Endothelial cell of umbilical vein (primary cell): Measurements from ENCODE around the gene CPNE2. TPM values are rescaled to one million over a fixed set of nuclear protein-coding genes. Genes with fewer than 3 reads are reported as not detected.

Source experiments
- BruUV-seq: library from RNA; stranded (reverse); fragments of 400-500 nt; replicated peaks from 2 replicates; lab custom pipeline; 2021; lab: Mats Ljungman, UMichigan
- CTCF ChIA-PET: fragments of 300-600, 350-600 bp; sonication (Branson Sonifier 250); formaldehyde crosslinking; loops from one replicate; lab custom pipeline; 2021; ENCODE audit warnings: antibody characterized with exemption, inconsistent platforms; lab: Charles Lee
- POLR2A ChIA-PET: fragments of 300-600, 350-600 bp; sonication (Branson Sonifier 250); formaldehyde crosslinking; loops from one replicate; lab custom pipeline; 2021; ENCODE audit warnings: antibody characterized with exemption, inconsistent platforms; lab: Charles Lee
- DNase-seq: peaks from one replicate; pipeline ENCODE4 v3.0.0-alpha.2; 2011; ENCODE audit warnings: low read depth, low spot score
- FAIRE-seq: peaks from 2 replicates; lab custom pipeline; 2011; peaks lifted over from hg19 to GRCh38; lab: Jason Lieb, UNC
- H2AFZ ChIP-seq: 2 replicates; pipeline ENCODE4 v1.6.0; 2012; ENCODE audit warnings: low read depth, low read length, control low read depth, inconsistent platforms
- H3K27ac ChIP-seq: 2 replicates; pipeline ENCODE4 v1.5.1; 2011; ENCODE audit warnings: low read depth, mild to moderate bottlenecking, control low read depth, low read length, moderate library complexity; ENCODE audit not compliant: insufficient read depth
- H3K27me3 ChIP-seq, 2 experiments: 2 replicates each; pipeline versions ENCODE4 v1.6.0 to v1.6.1; 2011; ENCODE audit warnings: low read length in 2 of 2, mixed read lengths in 1 of 2; ENCODE audit not compliant: control insufficient read depth in 2 of 2, insufficient read depth in 2 of 2
- H3K36me3 ChIP-seq, 2 experiments: 2 replicates in 1 of 2; 3 replicates in 1 of 2; pipeline ENCODE4 v1.5.1; 2011; ENCODE audit warnings: low read length in 2 of 2, mild to moderate bottlenecking in 1 of 2, moderate library complexity in 1 of 2; ENCODE audit not compliant: control insufficient read depth in 2 of 2, insufficient read depth in 2 of 2; ENCODE audit errors: extremely low read depth in 1 of 2
- H3K4me1 ChIP-seq: 3 replicates; pipeline ENCODE4 v1.5.1; 2011; ENCODE audit warnings: mild to moderate bottlenecking, low read length; ENCODE audit not compliant: control insufficient read depth, insufficient read depth; ENCODE audit errors: extremely low read depth
- H3K4me2 ChIP-seq: 2 replicates; pipeline ENCODE4 v1.6.1; 2011; ENCODE audit warnings: low read length, control low read depth, mixed read lengths; ENCODE audit not compliant: insufficient read depth
- H3K4me3 ChIP-seq, 3 experiments: fragments of 200-600 bp in 1 of 3; sonication (generic), shearing (Covaris generic) in 1 of 3; replicated peaks in 1 of 3; 2 replicates each; pipeline ENCODE4 v1.5.1; 2011 to 2016; ENCODE audit warnings: control low read depth in 3 of 3, low read length in 3 of 3, mild to moderate bottlenecking in 2 of 3, inconsistent platforms in 1 of 3, low read depth in 1 of 3, moderate library complexity in 1 of 3; ENCODE audit not compliant: insufficient read depth in 1 of 3
- H3K79me2 ChIP-seq: 2 replicates; pipeline ENCODE4 v1.6.0; 2012; ENCODE audit warnings: low read length, inconsistent platforms; ENCODE audit not compliant: control insufficient read depth, insufficient read depth
- H3K9ac ChIP-seq: replicated peaks from 2 replicates; pipeline ENCODE3; 2011; ENCODE audit warnings: low read length, control low read depth; ENCODE audit not compliant: insufficient read depth; ENCODE audit errors: extremely low read depth
- H3K9me1 ChIP-seq: replicated peaks from 3 replicates; pipeline ENCODE4 v1.6.0; 2011; ENCODE audit warnings: mild to moderate bottlenecking, low read length; ENCODE audit not compliant: control insufficient read depth, insufficient read depth; ENCODE audit errors: extremely low read depth
- H3K9me3 ChIP-seq: replicated peaks from 2 replicates; pipeline ENCODE4 v1.5.1; 2012; ENCODE audit warnings: low read length, inconsistent platforms; ENCODE audit not compliant: control insufficient read depth, insufficient read depth
- H4K20me1 ChIP-seq: replicated peaks from 2 replicates; pipeline ENCODE3; 2011; ENCODE audit warnings: mild to moderate bottlenecking, low read length; ENCODE audit not compliant: control insufficient read depth, insufficient read depth; ENCODE audit errors: extremely low read depth
- EZH2 ChIP-seq: IDR thresholded peaks from 2 replicates; pipeline ENCODE4 v1.6.1; 2012; ENCODE audit warnings: borderline replicate concordance, low read depth, mild to moderate bottlenecking, moderate library complexity, low read length, inconsistent platforms; ENCODE audit not compliant: severe bottlenecking
- FOS ChIP-seq: IDR thresholded peaks from 2 replicates; pipeline ENCODE4 v1.6.1; 2011; ENCODE audit warnings: mild to moderate bottlenecking, low read length, moderate library complexity, borderline replicate concordance; ENCODE audit not compliant: insufficient read depth
- GATA2 ChIP-seq: IDR thresholded peaks from 2 replicates; pipeline ENCODE4 v1.7.0; 2011; ENCODE audit warnings: low read depth, mild to moderate bottlenecking, moderate library complexity, mixed read lengths, low read length; ENCODE audit not compliant: insufficient read length, insufficient read depth
- JUN ChIP-seq: IDR thresholded peaks from 2 replicates; pipeline ENCODE4 v1.6.1; 2011; ENCODE audit warnings: borderline replicate concordance, low read depth; ENCODE audit not compliant: insufficient read length, insufficient read depth
- MYC ChIP-seq: IDR thresholded peaks from one replicate; pipeline ENCODE4 v1.6.1; 2011; ENCODE audit warnings: mild to moderate bottlenecking, low read depth, low read length
- POLR2A ChIP-seq: IDR thresholded peaks from 2 replicates; pipeline ENCODE4 v1.6.1; 2012; ENCODE audit warnings: low read depth, mild to moderate bottlenecking, control low read depth, low read length
- POLR2AphosphoS5 ChIP-seq: IDR thresholded peaks from 2 replicates; pipeline ENCODE4 v1.6.1; 2012; ENCODE audit warnings: low read depth, mild to moderate bottlenecking, control low read depth, low read length, moderate library complexity; ENCODE audit not compliant: insufficient read depth
- dilution Hi-C: fragments of 300-500 bp; cut with MboI; formaldehyde crosslinking; loops from one replicate; pipeline ENCODE4 v1.15.0; 2019; ENCODE audit warnings: low sequenced_read_pairs; ENCODE audit not compliant: extremely low pct_ligation_motif_present
- intact Hi-C: fragments of 100-400 bp; cut with micrococcal nuclease; formaldehyde crosslinking; loops from one replicate; pipeline ENCODE4 v1.10.0; 2022
- polyA plus RNA-seq, 4 experiments: library from polyadenylated mRNA; depleted of rRNA in 3 of 4; stranded (reverse) in 3 of 4; unstranded in 1 of 4; fragments of >200 nt; gene quantifications; 2 replicates each; pipeline versions ENCODE4 v1.2.1 to v1.2.3, GENCODE V29; 2011 to 2012; ENCODE audit warnings: missing spikeins in 1 of 4
- total RNA-seq: library from RNA; stranded (reverse); gene quantifications from 2 replicates; pipeline ENCODE4 v1.2.3, GENCODE V29; 2021
- TF ChIP-seq, protein P1 (sequence below): IDR thresholded peaks from 2 replicates; pipeline ENCODE4 v1.6.1; 2011; ENCODE audit not compliant: insufficient read depth, insufficient read length
- TF ChIP-seq, protein P2 (sequence below), 2 donors: IDR thresholded peaks; 1 replicate in 1 of 2; 2 replicates in 1 of 2; pipeline ENCODE4 v1.5.1; 2011; ENCODE audit warnings: low read length in 2 of 2, mild to moderate bottlenecking in 2 of 2, moderate library complexity in 2 of 2, control low read depth in 1 of 2, inconsistent platforms in 1 of 2, low read depth in 1 of 2; ENCODE audit not compliant: insufficient read depth in 1 of 2; ENCODE audit errors: extremely low read depth in 1 of 2

The CPNE2 gene
- total and polyA plus RNA-seq, 2 donors (not counting 3 experiments of a cell fraction or from before 2014, with no cell fraction given) = 91.9 to 187 TPM

- DNase-seq (no peak), FAIRE-seq (no peak)
- Histone ChIP-seq H3K36me3 (peaks cover 0 to under 1% of the 10 kb centered on the region in 2 experiments), H3K9ac (no peak overlapping the region), H3K79me2 (no peaks in the 10 kb centered on the region), H3K27ac (no peak overlapping the region), H3K9me3 (no peaks in the 10 kb centered on the region), H3K4me2 (no peak overlapping the region), H3K4me1 (no peaks in the 10 kb centered on the region), H3K9me1 (no peaks in the 10 kb centered on the region), H4K20me1 (no peaks in the 10 kb centered on the region), H3K27me3 (no peaks in the 10 kb centered on the region), H2AFZ (no peak overlapping the region), H3K4me3 (no peak overlapping the region)
- ChIA-PET CTCF (interaction anchor here (0.8 to 4.0 kb wide), 5 partner anchors 11 to 42 kb away, joined by 3 to 17 read pairs (median 3); partner anchors contain the start of gene CPNE2), POLR2A (no interaction called here)
- TF ChIP-seq POLR2A (no peak), POLR2AphosphoS5 (no peak), FOS (no peak), GATA2 (no peak)
- no TSS peak for BruUV-seq
- dilution Hi-C loops = no loop called here
- intact Hi-C loops = no loop called here
Measured at GRCh38 chr16:57133886-57134285, 41.5 kb downstream of the CPNE2 start.

- dilution Hi-C loops (no loop called here), intact Hi-C loops (no loop called here)
- Histone ChIP-seq H3K27ac (no peak overlapping the region), H3K4me3 (no peak overlapping the region), H3K36me3 (no peaks in the 10 kb centered on the region), H3K4me2 (no peak overlapping the region), H3K9ac (no peak overlapping the region), H3K79me2 (no peaks in the 10 kb centered on the region), H3K9me3 (no peaks in the 10 kb centered on the region), H3K27me3 (no peaks in the 10 kb centered on the region), H2AFZ (no peak overlapping the region), H3K9me1 (no peaks in the 10 kb centered on the region), H3K4me1 (peaks cover 7% of the 10 kb centered on the region), H4K20me1 (no peaks in the 10 kb centered on the region)
- TF ChIP-seq, protein P1, sequence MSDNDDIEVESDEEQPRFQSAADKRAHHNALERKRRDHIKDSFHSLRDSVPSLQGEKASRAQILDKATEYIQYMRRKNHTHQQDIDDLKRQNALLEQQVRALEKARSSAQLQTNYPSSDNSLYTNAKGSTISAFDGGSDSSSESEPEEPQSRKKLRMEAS = no peak
- TF ChIP-seq FOS = no peak
- TF ChIP-seq GATA2 = no peak
- TF ChIP-seq JUN = no peak
- TF ChIP-seq, protein P2, sequence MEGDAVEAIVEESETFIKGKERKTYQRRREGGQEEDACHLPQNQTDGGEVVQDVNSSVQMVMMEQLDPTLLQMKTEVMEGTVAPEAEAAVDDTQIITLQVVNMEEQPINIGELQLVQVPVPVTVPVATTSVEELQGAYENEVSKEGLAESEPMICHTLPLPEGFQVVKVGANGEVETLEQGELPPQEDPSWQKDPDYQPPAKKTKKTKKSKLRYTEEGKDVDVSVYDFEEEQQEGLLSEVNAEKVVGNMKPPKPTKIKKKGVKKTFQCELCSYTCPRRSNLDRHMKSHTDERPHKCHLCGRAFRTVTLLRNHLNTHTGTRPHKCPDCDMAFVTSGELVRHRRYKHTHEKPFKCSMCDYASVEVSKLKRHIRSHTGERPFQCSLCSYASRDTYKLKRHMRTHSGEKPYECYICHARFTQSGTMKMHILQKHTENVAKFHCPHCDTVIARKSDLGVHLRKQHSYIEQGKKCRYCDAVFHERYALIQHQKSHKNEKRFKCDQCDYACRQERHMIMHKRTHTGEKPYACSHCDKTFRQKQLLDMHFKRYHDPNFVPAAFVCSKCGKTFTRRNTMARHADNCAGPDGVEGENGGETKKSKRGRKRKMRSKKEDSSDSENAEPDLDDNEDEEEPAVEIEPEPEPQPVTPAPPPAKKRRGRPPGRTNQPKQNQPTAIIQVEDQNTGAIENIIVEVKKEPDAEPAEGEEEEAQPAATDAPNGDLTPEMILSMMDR (IDR thresholded peaks at IDR 0.05; ENCODE audit: extremely low read depth in 1 of 2, insufficient read depth in 1 of 2, low read depth in 1 of 2, low read length in 2 of 2) = no peak
- TF ChIP-seq EZH2 = no peak
- no peak for TF ChIP-seq MYC
- TF ChIP-seq POLR2A = no peak
- TF ChIP-seq POLR2AphosphoS5 = no peak
- ChIA-PET POLR2A (no interaction called here), CTCF (interaction anchor here (0.8 to 4.0 kb wide), 3 partner anchors 12 to 43 kb away, joined by 3 to 17 read pairs (median 3); partner anchors contain the start of gene CPNE2)
- DNase-seq (no peak), FAIRE-seq (no peak)
- BruUV-seq = no TSS peak
Measured at GRCh38 chr16:57134982-57135381, 42.6 kb downstream of the CPNE2 start.
